NT2/D1 (cell line): Measurements from ENCODE around the gene MRTO4.

ENCODE experiments used
- SUZ12 ChIP-seq: IDR thresholded peaks from 2 replicates; pipeline ENCODE4 v1.6.1; 2011; ENCODE audit not compliant: insufficient read length, insufficient read depth; ENCODE audit errors: extremely low read depth
- YY1 ChIP-seq: IDR thresholded peaks from 2 replicates; pipeline ENCODE4 v1.6.1; 2011; ENCODE audit not compliant: insufficient read length, insufficient read depth
- ZNF274 ChIP-seq: IDR thresholded peaks from 2 replicates; pipeline ENCODE4 v1.6.1; 2011; ENCODE audit warnings: mild to moderate bottlenecking, low read depth, low read length

DNA sequence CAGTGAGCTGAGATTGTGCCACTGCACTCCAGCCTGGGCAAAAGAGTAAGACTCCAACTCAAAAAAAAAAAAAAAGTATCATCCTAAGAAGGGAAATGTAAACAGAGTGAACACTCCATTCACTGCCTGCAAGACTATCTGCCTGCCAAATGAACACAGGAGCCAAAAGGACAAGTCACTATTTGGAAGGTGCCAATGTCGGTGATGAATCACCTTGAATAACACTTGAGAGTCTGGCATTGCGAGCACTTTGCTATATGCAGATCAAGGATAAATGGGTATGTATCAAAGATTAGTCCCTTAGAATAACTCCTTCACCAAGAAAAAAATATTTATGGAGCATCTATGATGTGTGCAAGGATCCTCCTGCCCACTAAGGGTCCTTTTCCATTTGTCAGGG is 48.2 kb upstream of the MRTO4 start:
- TF ChIP-seq SUZ12 = no peak
- no peak for TF ChIP-seq ZNF274
- no peak for TF ChIP-seq YY1
